Mesendoderm (in vitro differentiated cells): ENCODE data around the gene CACNA1C.

Source experiments
- DNase-seq: peaks from one replicate; pipeline ENCODE4 v3.0.0; 2013
- H2AK5ac ChIP-seq: 2 replicates; pipeline ENCODE4 v1.6.1; 2013; ENCODE audit warnings: low read length, inconsistent platforms
- H2BK120ac ChIP-seq: 2 replicates; pipeline ENCODE4 v1.6.1; 2013; ENCODE audit warnings: low read depth, mild to moderate bottlenecking, low read length, moderate library complexity, mixed read lengths
- H2BK15ac ChIP-seq: replicated peaks from 2 replicates; pipeline ENCODE4 v1.6.1; 2013; ENCODE audit warnings: low read depth, mild to moderate bottlenecking, moderate library complexity
- H2BK5ac ChIP-seq: 2 replicates; pipeline ENCODE4 v1.6.1; 2013; ENCODE audit warnings: low read length, inconsistent platforms
- H3K18ac ChIP-seq: 2 replicates; pipeline ENCODE4 v1.6.1; 2013; ENCODE audit warnings: mild to moderate bottlenecking, low read length, mixed read lengths
- H3K23ac ChIP-seq: one replicate; pipeline ENCODE4 v1.6.1; 2013; ENCODE audit warnings: low read length
- H3K27ac ChIP-seq: 2 replicates; pipeline ENCODE4 v1.5.1; 2013; ENCODE audit warnings: low read depth, mild to moderate bottlenecking, inconsistent platforms, low read length, moderate library complexity
- H3K27me3 ChIP-seq: 2 replicates; pipeline ENCODE4 v1.6.1; 2013; ENCODE audit warnings: low read length, control low read depth, mild to moderate bottlenecking, inconsistent platforms; ENCODE audit not compliant: insufficient read depth, poor library complexity
- H3K36me3 ChIP-seq: 2 replicates; pipeline ENCODE4 v1.6.1; 2013; ENCODE audit warnings: low read length, inconsistent platforms; ENCODE audit not compliant: control insufficient read depth, insufficient read depth
- H3K4ac ChIP-seq: one replicate; pipeline ENCODE4 v1.6.1; 2013; ENCODE audit warnings: low read depth, mild to moderate bottlenecking, low read length, moderate library complexity
- H3K4me1 ChIP-seq: 2 replicates; pipeline ENCODE4 v1.6.1; 2013; ENCODE audit warnings: low read depth, low read length, inconsistent platforms; ENCODE audit not compliant: control insufficient read depth
- H3K4me2 ChIP-seq: 2 replicates; pipeline ENCODE4 v1.6.1; 2013; ENCODE audit warnings: low read length
- H3K4me3 ChIP-seq: 2 replicates; pipeline ENCODE4 v1.5.1; 2013; ENCODE audit warnings: mild to moderate bottlenecking, low read length
- H3K56ac ChIP-seq: one replicate; pipeline ENCODE4 v1.6.1; 2013; ENCODE audit warnings: low read length
- H3K79me1 ChIP-seq: 2 replicates; pipeline ENCODE4 v1.6.1; 2013; ENCODE audit warnings: low read length, inconsistent platforms
- H3K79me2 ChIP-seq: 2 replicates; pipeline ENCODE4 v1.6.1; 2013; ENCODE audit warnings: mild to moderate bottlenecking, low read length; ENCODE audit not compliant: control insufficient read depth, insufficient read depth
- H3K9ac ChIP-seq: 2 replicates; pipeline ENCODE4 v1.6.1; 2013; ENCODE audit warnings: low read length, inconsistent platforms
- H4K5ac ChIP-seq: one replicate; pipeline ENCODE4 v1.6.1; 2013; ENCODE audit warnings: low read length
- H4K8ac ChIP-seq: one replicate; pipeline ENCODE4 v1.6.1; 2013; ENCODE audit warnings: low read depth, mild to moderate bottlenecking, control low read depth, low read length, moderate library complexity
- WGBS: extraction: QIAGEN DNeasy Blood & Tissue Kit; methylation state at CpG from one replicate; pipeline ENCODE4 v1.1.7; 2013; ENCODE audit warnings: low lambda C conversion rate, missing lambda C conversion rate; ENCODE audit not compliant: insufficient coverage; ENCODE audit errors: extremely low coverage; 5-methylcytosine and 5-hydroxymethylcytosine counted together

Gene CACNA1C

DNA sequence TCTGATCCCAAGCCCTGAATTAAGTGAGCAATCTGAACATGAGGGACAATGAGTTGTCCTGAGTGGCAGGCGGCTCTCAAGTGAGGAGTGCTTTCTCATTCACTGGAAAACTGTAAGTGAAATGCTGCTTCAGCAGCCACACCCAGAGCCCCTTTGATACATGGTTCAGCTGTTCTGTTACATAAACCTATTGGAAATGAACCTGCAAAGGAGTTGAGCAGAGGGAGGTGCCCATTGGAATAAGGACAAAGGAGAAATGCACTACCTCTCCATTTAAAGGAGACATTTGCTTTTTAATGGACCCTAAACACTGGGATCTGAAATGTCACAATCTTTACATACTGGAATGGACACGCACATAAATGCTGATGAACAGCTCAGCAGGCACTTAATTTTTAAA is 169.9 kb downstream of the CACNA1C start:
- Histone ChIP-seq H3K27me3 (no peaks in the 10 kb centered on the region), H2BK15ac (no peak overlapping the region), H2AK5ac (no peak overlapping the region), H3K79me2 (no peaks in the 10 kb centered on the region), H3K9ac (no peak overlapping the region), H2BK120ac (no peak overlapping the region), H3K23ac (no peak overlapping the region), H3K56ac (no peak overlapping the region), H3K4me3 (no peak overlapping the region), H3K4ac (no peak overlapping the region), H3K79me1 (no peaks in the 10 kb centered on the region), H4K8ac (no peak overlapping the region), H3K18ac (no peak overlapping the region), H3K4me2 (no peak overlapping the region), H3K4me1 (no peaks in the 10 kb centered on the region), H2BK5ac (no peak overlapping the region), H3K27ac (no peak overlapping the region), H3K36me3 (no peaks in the 10 kb centered on the region), H4K5ac (no peak overlapping the region)
- WGBS: no CpG with 5 or more reads among the region's 2 CpGs
- DNase-seq: no peak

GRCh38 chr12:2224961-2225360 is 172.2 kb downstream of the CACNA1C start:
- no peak overlapping the region for H3K4ac ChIP-seq
- H3K23ac ChIP-seq: no peak overlapping the region
- no peak overlapping the region for H2BK15ac ChIP-seq
- no peak overlapping the region for H2BK5ac ChIP-seq
- no peaks in the 10 kb centered on the region for H3K79me1 ChIP-seq
- no peak overlapping the region for H2BK120ac ChIP-seq
- no peak overlapping the region for H3K27ac ChIP-seq
- no peaks in the 10 kb centered on the region for H3K4me1 ChIP-seq
- no peaks in the 10 kb centered on the region for H3K79me2 ChIP-seq
- H3K27me3 ChIP-seq: no peaks in the 10 kb centered on the region
- no peak overlapping the region for H3K4me3 ChIP-seq
- no peak overlapping the region for H3K56ac ChIP-seq
- no peak overlapping the region for H2AK5ac ChIP-seq
- H3K18ac ChIP-seq: no peak overlapping the region
- H4K5ac ChIP-seq: no peak overlapping the region
- no CpG with 5 or more reads among the region's 4 CpGs for WGBS
- DNase-seq: no peak
- no peak overlapping the region for H4K8ac ChIP-seq
- no peaks in the 10 kb centered on the region for H3K36me3 ChIP-seq
- no peak overlapping the region for H3K9ac ChIP-seq
- H3K4me2 ChIP-seq: no peak overlapping the region

DNA sequence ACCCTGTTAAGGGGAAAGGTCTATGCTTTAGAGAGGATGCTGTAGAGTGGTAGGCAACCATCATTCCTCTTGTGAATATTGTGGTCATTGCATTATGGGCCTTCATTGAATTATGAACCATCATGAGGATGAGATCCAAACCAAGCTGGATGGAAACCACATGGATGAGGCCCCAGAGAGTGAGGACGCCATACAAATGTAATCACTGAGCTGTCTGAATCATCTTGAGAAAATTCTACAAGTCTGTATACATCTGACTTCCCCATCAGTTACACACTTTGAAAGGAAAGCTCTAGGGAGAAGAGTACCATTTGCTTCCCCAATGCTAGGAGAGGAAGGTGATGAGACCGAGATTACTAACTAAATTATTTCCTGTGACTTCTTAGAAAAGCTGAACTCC is 172.9 kb downstream of the CACNA1C start:
- Histone ChIP-seq H3K36me3 (no peaks in the 10 kb centered on the region), H3K4ac (no peak overlapping the region), H3K4me2 (no peak overlapping the region), H3K4me1 (no peaks in the 10 kb centered on the region), H3K27ac (no peak overlapping the region), H3K23ac (no peak overlapping the region), H2BK15ac (no peak overlapping the region), H2AK5ac (no peak overlapping the region), H3K4me3 (no peak overlapping the region), H2BK5ac (no peak overlapping the region), H3K27me3 (no peaks in the 10 kb centered on the region), H3K9ac (no peak overlapping the region), H3K79me1 (no peaks in the 10 kb centered on the region), H3K79me2 (no peaks in the 10 kb centered on the region), H3K18ac (no peak overlapping the region), H3K56ac (no peak overlapping the region), H4K5ac (no peak overlapping the region), H4K8ac (no peak overlapping the region), H2BK120ac (no peak overlapping the region)
- WGBS: no CpG with 5 or more reads among the region's 2 CpGs
- no peak for DNase-seq

- WGBS: no CpG with 5 or more reads among the region's 8 CpGs
- no peaks in the 10 kb centered on the region for H3K4me1 ChIP-seq
Measured at GRCh38 chr12:2226641-2227040, 173.9 kb downstream of the CACNA1C start.

DNA sequence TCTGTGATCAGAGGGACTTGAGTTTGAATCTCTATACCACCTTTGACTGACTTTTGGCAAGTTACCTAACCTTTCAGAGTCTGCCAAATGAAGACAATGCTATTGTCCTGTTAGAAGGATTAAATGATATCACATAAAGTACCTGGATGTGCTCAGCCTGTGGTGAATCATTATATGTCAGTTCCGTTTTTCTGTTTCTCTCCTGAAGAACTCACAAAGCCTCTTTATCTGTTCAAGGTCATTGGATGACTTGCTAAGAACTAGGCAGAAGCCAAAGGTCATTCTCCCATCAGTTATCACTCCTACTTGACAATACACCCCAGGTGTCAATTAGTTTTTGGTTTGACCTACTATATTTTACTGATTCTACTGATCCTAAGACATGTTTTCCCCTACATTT is 174.6 kb downstream of the CACNA1C start:
- Histone ChIP-seq H3K9ac (no peak overlapping the region), H3K4me3 (no peak overlapping the region), H3K23ac (no peak overlapping the region), H3K4me2 (no peak overlapping the region), H3K79me1 (no peaks in the 10 kb centered on the region), H3K56ac (no peak overlapping the region), H3K18ac (no peak overlapping the region), H3K27me3 (no peaks in the 10 kb centered on the region), H2BK120ac (no peak overlapping the region), H3K4me1 (no peaks in the 10 kb centered on the region), H4K8ac (no peak overlapping the region), H3K79me2 (no peaks in the 10 kb centered on the region), H2BK15ac (no peak overlapping the region), H4K5ac (no peak overlapping the region), H3K4ac (no peak overlapping the region), H2AK5ac (no peak overlapping the region), H2BK5ac (no peak overlapping the region), H3K36me3 (no peaks in the 10 kb centered on the region), H3K27ac (no peak overlapping the region)
- no CpG with 5 or more reads among the region's 1 CpG for WGBS
- DNase-seq: no peak

More at GRCh38 chr12:2226641-2227040, 173.9 kb downstream of the CACNA1C start:
- no peak overlapping the region for H4K5ac ChIP-seq
- DNase-seq: no peak
- H3K36me3 ChIP-seq: no peaks in the 10 kb centered on the region
- no peak overlapping the region for H3K27ac ChIP-seq
- H2AK5ac ChIP-seq: no peak overlapping the region
- no peak overlapping the region for H2BK5ac ChIP-seq
- no peak overlapping the region for H3K4me3 ChIP-seq
- no peaks in the 10 kb centered on the region for H3K27me3 ChIP-seq
- no peaks in the 10 kb centered on the region for H3K79me1 ChIP-seq
- H3K18ac ChIP-seq: no peak overlapping the region
- H2BK15ac ChIP-seq: no peak overlapping the region
- H3K23ac ChIP-seq: no peak overlapping the region
- H3K9ac ChIP-seq: no peak overlapping the region
- no peak overlapping the region for H3K4ac ChIP-seq
- H4K8ac ChIP-seq: no peak overlapping the region
- H2BK120ac ChIP-seq: no peak overlapping the region
- no peak overlapping the region for H3K56ac ChIP-seq
- no peak overlapping the region for H3K4me2 ChIP-seq
- H3K79me2 ChIP-seq: no peaks in the 10 kb centered on the region

DNA sequence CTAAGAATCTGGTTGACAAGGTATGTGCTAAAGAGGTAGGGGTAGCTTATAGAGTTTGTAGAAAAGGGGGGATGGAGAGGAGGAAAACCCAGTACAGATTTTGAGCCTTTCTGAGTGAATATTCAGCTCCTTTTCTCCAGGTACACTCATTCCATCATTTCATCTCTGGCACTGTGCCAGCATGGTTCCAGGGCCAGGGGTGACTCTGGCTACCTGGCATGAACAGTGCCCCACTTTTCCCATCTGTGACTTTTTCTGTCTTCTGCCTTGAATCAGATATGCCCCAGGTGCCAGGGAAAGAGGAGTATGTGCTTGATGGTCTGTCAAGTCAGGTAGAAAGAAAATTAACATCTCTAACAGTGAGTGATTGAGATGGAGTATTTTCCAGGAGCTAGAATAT is 175.7 kb downstream of the CACNA1C start:
- Histone ChIP-seq H3K79me2 (no peaks in the 10 kb centered on the region), H3K4me1 (no peaks in the 10 kb centered on the region), H3K79me1 (no peaks in the 10 kb centered on the region), H3K23ac (no peak overlapping the region), H2BK5ac (no peak overlapping the region), H3K27ac (no peak overlapping the region), H3K9ac (no peak overlapping the region), H4K8ac (no peak overlapping the region), H3K27me3 (no peaks in the 10 kb centered on the region), H4K5ac (no peak overlapping the region), H3K36me3 (no peaks in the 10 kb centered on the region), H3K4me2 (no peak overlapping the region), H3K4ac (no peak overlapping the region), H3K4me3 (no peak overlapping the region), H2BK15ac (no peak overlapping the region), H2BK120ac (no peak overlapping the region), H3K56ac (no peak overlapping the region), H2AK5ac (no peak overlapping the region), H3K18ac (no peak overlapping the region)
- DNase-seq: no peak
